ENCODE data around the gene KCNC3.

GRCh38 chr19:50362030-50362412, 32.8 kb upstream of the KCNC3 start:
- TF ChIP-seq, protein P1, sequence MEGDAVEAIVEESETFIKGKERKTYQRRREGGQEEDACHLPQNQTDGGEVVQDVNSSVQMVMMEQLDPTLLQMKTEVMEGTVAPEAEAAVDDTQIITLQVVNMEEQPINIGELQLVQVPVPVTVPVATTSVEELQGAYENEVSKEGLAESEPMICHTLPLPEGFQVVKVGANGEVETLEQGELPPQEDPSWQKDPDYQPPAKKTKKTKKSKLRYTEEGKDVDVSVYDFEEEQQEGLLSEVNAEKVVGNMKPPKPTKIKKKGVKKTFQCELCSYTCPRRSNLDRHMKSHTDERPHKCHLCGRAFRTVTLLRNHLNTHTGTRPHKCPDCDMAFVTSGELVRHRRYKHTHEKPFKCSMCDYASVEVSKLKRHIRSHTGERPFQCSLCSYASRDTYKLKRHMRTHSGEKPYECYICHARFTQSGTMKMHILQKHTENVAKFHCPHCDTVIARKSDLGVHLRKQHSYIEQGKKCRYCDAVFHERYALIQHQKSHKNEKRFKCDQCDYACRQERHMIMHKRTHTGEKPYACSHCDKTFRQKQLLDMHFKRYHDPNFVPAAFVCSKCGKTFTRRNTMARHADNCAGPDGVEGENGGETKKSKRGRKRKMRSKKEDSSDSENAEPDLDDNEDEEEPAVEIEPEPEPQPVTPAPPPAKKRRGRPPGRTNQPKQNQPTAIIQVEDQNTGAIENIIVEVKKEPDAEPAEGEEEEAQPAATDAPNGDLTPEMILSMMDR (IDR thresholded peaks at IDR 0.05; ENCODE audit: low read length), result no peak
- no peak for TF ChIP-seq EZH2 (IDR thresholded peaks at IDR 0.05; ENCODE audit: borderline replicate concordance, low read length)
